ENCODE data around the gene FGFR2. TPM values are rescaled to one million over a fixed set of nuclear protein-coding genes. Genes with fewer than 3 reads are reported as not detected.

FGFR2 gene
- total RNA-seq, 2 experiments from 2014 or later = not detected

DNA sequence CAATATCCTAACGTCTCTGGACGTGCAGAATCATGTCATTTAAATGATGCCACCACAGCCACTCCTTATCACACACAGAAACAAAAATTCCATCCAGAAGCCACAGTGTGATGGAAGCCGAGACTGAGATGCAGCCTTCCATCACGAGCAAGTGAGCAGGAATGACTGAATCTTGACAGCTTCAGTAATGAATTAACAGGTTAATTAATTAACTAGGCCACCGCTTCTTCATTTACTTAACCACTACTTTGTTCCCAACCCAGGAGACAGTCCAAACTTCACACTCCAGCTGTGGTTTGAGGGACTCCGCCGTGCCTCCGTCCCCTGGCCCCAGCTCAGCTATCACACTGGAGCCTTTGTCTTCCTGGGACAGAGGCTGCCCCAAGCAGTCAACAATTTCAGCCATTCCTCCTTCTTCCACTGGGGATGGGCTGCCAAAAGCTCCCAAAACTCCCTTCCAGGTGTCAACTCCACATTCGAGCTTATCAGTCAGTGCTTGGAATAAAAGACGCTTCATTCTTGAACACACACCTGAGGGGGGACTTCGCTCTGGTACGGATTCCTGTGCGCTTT, 65.9 kb downstream of the FGFR2 start:
- no peak for TF ChIP-seq EZH2phosphoT487 (IDR thresholded peaks at IDR 0.05; ENCODE audit: borderline replicate concordance, low read depth, low read length)
- TF ChIP-seq, protein P1, sequence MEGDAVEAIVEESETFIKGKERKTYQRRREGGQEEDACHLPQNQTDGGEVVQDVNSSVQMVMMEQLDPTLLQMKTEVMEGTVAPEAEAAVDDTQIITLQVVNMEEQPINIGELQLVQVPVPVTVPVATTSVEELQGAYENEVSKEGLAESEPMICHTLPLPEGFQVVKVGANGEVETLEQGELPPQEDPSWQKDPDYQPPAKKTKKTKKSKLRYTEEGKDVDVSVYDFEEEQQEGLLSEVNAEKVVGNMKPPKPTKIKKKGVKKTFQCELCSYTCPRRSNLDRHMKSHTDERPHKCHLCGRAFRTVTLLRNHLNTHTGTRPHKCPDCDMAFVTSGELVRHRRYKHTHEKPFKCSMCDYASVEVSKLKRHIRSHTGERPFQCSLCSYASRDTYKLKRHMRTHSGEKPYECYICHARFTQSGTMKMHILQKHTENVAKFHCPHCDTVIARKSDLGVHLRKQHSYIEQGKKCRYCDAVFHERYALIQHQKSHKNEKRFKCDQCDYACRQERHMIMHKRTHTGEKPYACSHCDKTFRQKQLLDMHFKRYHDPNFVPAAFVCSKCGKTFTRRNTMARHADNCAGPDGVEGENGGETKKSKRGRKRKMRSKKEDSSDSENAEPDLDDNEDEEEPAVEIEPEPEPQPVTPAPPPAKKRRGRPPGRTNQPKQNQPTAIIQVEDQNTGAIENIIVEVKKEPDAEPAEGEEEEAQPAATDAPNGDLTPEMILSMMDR (conservative IDR thresholded peaks at IDR 0.05; ENCODE audit: low read length) = no peak
- DNase-seq (ENCODE audit: low spot score) = no peak
- ChIA-PET CTCF (ENCODE audit: unreplicated experiment) (no interaction called here), POLR2A (no interaction called here)
- Histone ChIP-seq H3K27ac (ENCODE audit: low read depth, low read length, poor library complexity, severe bottlenecking) (no peak overlapping the region), H3K4me3 (ENCODE audit: low read depth, low read length, poor library complexity, severe bottlenecking) (no peak overlapping the region), H3K9me3 (ENCODE audit: low read length) (no peaks in the 10 kb centered on the region), H3K4me1 (ENCODE audit: insufficient read depth, low read length, poor library complexity, severe bottlenecking) (no peaks in the 10 kb centered on the region), H2AFZ (ENCODE audit: low read length) (no peak overlapping the region), H4K20me1 (ENCODE audit: insufficient read depth, low read length) (no peaks in the 10 kb centered on the region), H3K79me2 (ENCODE audit: insufficient read depth, low read depth, low read length) (no peaks in the 10 kb centered on the region), H3K36me3 (ENCODE audit: insufficient read depth, low read length) (no peaks in the 10 kb centered on the region), H3K4me2 (ENCODE audit: low read length) (no peak overlapping the region), H3K9me2 (ENCODE audit: insufficient read depth, low read length) (no peaks in the 10 kb centered on the region)
- intact Hi-C loops (cut with micrococcal nuclease; ENCODE audit: unreplicated experiment) = no loop called here
- no TSS peak for BruUV-seq (replicated peaks)

DNA sequence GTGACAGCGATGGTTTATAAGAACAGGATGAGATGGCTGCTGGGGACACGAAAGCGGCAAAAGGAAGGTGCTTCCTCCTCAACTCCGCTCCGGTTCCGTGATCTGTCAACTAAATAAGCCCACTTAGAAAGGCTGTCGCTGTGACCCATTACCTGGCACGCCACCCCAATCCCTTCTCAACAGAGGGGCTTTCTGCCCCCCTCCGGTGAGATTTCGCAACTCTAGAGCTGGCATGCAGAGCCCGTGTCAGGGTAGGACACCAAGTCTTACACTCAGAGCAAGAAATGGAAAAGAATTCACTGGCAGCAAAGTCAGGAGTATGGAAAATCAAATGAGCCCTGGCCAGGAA, 66.4 kb downstream of the FGFR2 start:
- intact Hi-C loops (cut with micrococcal nuclease; ENCODE audit: unreplicated experiment) = no loop called here
- DNase-seq (ENCODE audit: low spot score) = no peak
- H3K36me3 ChIP-seq (ENCODE audit: insufficient read depth, low read length) = no peaks in the 10 kb centered on the region
- no peaks in the 10 kb centered on the region for H3K9me3 ChIP-seq (ENCODE audit: low read length)
- H3K9me2 ChIP-seq (ENCODE audit: insufficient read depth, low read length) = no peaks in the 10 kb centered on the region
- no peaks in the 10 kb centered on the region for H3K79me2 ChIP-seq (ENCODE audit: insufficient read depth, low read depth, low read length)
- H2AFZ ChIP-seq (ENCODE audit: low read length) = no peak overlapping the region
- TF ChIP-seq EZH2phosphoT487 (IDR thresholded peaks at IDR 0.05; ENCODE audit: borderline replicate concordance, low read depth, low read length) = no peak
- TF ChIP-seq, protein P1 (conservative IDR thresholded peaks at IDR 0.05; ENCODE audit: low read length) = no peak
- H4K20me1 ChIP-seq (ENCODE audit: insufficient read depth, low read length) = no peaks in the 10 kb centered on the region
- ChIA-PET POLR2A (no interaction called here), CTCF (ENCODE audit: unreplicated experiment) (no interaction called here)
- H3K4me1 ChIP-seq (ENCODE audit: insufficient read depth, low read length, poor library complexity, severe bottlenecking) = no peaks in the 10 kb centered on the region
- no peak overlapping the region for H3K4me2 ChIP-seq (ENCODE audit: low read length)
- no peak overlapping the region for H3K27ac ChIP-seq (ENCODE audit: low read depth, low read length, poor library complexity, severe bottlenecking)
- no TSS peak for BruUV-seq (replicated peaks)
- no peak overlapping the region for H3K4me3 ChIP-seq (ENCODE audit: low read depth, low read length, poor library complexity, severe bottlenecking)

DNA sequence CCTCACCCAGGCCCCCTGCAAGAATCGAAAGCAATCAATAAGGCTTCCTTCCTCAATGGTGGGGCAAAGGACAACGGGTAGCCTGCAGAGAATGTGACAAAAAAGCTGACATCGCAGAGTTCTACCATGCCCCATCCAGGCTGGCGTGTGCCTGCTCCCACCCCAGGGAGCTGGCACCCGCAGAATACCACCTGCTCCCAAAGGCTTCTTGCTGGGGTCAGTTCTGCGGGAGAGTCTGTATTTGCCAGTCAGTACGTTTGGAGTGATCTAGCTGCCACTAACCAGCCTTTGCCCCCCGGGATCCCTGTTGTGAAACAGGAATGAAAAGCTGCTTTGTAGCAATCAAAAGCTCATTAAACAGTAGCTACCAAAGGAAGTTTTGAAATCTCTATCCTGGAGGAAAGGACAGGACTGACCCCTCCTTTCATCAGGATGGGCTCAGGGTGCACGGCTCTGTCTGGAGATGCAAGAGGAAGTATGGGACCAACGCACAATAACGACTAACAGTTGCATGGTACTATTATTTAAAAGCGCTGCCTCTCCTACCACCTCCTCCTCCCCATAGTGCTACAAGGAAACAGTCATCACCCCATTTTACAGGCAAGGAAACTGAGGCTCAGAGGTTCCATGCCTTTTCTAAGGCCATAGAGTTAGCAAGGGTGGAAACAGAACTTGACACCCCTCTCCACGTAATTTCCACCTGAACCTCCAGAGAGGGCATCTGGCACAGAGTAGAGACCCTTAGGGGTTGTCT, 67.0 kb downstream of the FGFR2 start:
- H3K79me2 ChIP-seq (ENCODE audit: insufficient read depth, low read depth, low read length) = no peaks in the 10 kb centered on the region
- H3K27ac ChIP-seq (ENCODE audit: low read depth, low read length, poor library complexity, severe bottlenecking) = no peak overlapping the region
- ChIA-PET POLR2A (no interaction called here), CTCF (ENCODE audit: unreplicated experiment) (no interaction called here)
- intact Hi-C loops (cut with micrococcal nuclease; ENCODE audit: unreplicated experiment) = no loop called here
- no TSS peak for BruUV-seq (replicated peaks)
- no peaks in the 10 kb centered on the region for H3K9me2 ChIP-seq (ENCODE audit: insufficient read depth, low read length)
- no peak overlapping the region for H2AFZ ChIP-seq (ENCODE audit: low read length)
- H3K4me3 ChIP-seq (ENCODE audit: low read depth, low read length, poor library complexity, severe bottlenecking) = no peak overlapping the region
- H4K20me1 ChIP-seq (ENCODE audit: insufficient read depth, low read length) = no peaks in the 10 kb centered on the region
- no peak overlapping the region for H3K4me2 ChIP-seq (ENCODE audit: low read length)
- no peaks in the 10 kb centered on the region for H3K4me1 ChIP-seq (ENCODE audit: insufficient read depth, low read length, poor library complexity, severe bottlenecking)
- TF ChIP-seq, protein P1 (conservative IDR thresholded peaks at IDR 0.05; ENCODE audit: low read length) = no peak
- no peaks in the 10 kb centered on the region for H3K9me3 ChIP-seq (ENCODE audit: low read length)
- H3K36me3 ChIP-seq (ENCODE audit: insufficient read depth, low read length) = no peaks in the 10 kb centered on the region
- DNase-seq (ENCODE audit: low spot score) = no peak

Measured in OCI-LY7 (cell line).